ENCODE measurements around the gene CD2. TPM values are rescaled to one million over a fixed set of nuclear protein-coding genes. Genes with fewer than 3 reads are reported as not detected.

Gene CD2
- total RNA-seq, 4 donors from 2014 or later = 0.38 to 5.2 (median 2.4) TPM

DNA sequence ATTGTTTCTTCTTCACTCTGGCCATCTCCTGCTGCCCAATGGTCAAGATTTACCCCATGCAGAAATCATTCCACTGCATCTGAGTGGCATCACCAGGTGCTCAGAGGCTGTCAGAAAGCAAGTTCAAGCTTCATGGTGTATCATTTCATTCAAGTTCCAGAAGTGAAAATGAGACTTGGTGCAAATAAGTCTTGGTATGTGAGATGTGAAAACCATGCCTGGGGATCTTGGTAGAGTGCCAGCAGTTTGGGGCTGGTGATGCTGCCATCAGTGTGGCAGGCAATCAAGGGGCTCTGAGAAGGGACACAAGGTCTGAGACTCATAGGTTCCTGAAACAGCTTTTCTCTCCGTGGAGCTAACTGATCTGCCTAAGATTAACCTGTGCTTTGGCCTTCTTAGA, 52.0 kb downstream of the CD2 start:
- TF ChIP-seq, protein P1, sequence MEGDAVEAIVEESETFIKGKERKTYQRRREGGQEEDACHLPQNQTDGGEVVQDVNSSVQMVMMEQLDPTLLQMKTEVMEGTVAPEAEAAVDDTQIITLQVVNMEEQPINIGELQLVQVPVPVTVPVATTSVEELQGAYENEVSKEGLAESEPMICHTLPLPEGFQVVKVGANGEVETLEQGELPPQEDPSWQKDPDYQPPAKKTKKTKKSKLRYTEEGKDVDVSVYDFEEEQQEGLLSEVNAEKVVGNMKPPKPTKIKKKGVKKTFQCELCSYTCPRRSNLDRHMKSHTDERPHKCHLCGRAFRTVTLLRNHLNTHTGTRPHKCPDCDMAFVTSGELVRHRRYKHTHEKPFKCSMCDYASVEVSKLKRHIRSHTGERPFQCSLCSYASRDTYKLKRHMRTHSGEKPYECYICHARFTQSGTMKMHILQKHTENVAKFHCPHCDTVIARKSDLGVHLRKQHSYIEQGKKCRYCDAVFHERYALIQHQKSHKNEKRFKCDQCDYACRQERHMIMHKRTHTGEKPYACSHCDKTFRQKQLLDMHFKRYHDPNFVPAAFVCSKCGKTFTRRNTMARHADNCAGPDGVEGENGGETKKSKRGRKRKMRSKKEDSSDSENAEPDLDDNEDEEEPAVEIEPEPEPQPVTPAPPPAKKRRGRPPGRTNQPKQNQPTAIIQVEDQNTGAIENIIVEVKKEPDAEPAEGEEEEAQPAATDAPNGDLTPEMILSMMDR (IDR thresholded peaks at IDR 0.05; ENCODE audit: low read depth) = no peak

DNA sequence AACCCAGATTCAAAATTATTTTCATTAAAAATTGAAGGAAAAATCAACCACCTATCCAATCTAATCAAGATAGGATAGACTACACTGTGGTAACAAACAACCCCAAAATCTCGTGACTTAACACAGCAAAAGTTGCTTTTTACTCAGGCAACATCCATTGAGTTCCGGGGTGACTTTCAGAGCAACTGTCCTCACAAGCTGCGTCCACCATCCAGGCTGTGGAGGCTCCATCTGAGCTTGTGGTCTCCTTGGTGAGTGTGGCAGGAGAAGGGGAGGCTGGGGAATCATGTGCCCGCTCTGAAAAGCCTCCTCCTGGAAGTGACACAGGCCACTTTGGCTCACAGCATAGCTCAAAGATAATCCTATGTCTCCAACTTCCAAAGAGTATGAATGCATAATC, 52.4 kb downstream of the CD2 start:
- TF ChIP-seq, protein P1 (IDR thresholded peaks at IDR 0.05; ENCODE audit: low read depth) = no peak

GRCh38 chr1:116807394-116808199, 53.4 kb downstream of the CD2 start:
- TF ChIP-seq, protein P1 (IDR thresholded peaks at IDR 0.05; ENCODE audit: low read depth) = no peak

- TF ChIP-seq, protein P1 (IDR thresholded peaks at IDR 0.05; ENCODE audit: low read depth) = no peak
Observed at GRCh38 chr1:116808200-116808847, 54.1 kb downstream of the CD2 start.

DNA sequence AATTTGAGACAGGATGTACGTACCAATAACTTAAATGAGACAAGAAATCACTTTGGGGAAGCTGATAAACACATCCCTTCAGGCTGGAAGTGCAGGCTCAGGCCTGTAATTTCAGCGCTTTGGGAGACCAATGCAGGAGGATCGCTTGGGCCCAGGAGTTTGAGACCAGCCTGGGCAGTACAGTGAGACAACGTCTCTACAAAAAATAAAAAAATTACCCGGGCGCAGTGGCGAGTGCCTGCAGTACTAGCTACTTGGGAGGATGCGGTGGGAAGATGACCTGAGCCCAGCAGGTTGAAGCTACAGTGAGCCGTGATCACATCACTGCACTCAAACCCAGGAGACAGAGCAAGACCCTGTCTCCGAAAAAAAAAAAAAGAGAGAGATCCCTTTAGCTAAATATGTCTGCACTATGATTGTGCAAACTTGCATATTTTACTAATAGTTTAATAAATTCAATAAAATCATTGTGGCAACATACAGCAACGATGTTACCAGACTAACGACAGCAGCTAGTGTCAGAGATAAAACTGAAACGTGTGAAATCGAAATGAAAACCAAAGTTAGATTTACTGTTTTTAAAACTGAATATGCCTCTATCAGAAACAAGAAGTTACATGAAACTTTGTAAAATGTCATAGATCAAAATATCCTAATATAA, 54.7 kb downstream of the CD2 start:
- TF ChIP-seq, protein P1 (IDR thresholded peaks at IDR 0.05; ENCODE audit: low read depth) = no peak

GRCh38 chr1:116811321-116811720, 57.1 kb downstream of the CD2 start:
- TF ChIP-seq, protein P1 (IDR thresholded peaks at IDR 0.05; ENCODE audit: low read depth) = no peak

Measured in subcutaneous adipose tissue (tissue), 4 donors.